Ascending aorta (tissue), 2 donors: Measurements from ENCODE around the gene PTPMT1. TPM values are rescaled to one million over a fixed set of nuclear protein-coding genes. Genes with fewer than 3 reads are reported as not detected.
A peak's percentile ranks its signal among the peaks of the same experiment; 100 is the strongest.
"Not testable (repeated sequence)": the region's sequence is repeated elsewhere in the genome, so short reads cannot be mapped to it uniquely, and the experiment has no call there.

ENCODE experiments used
- DNase-seq, 2 donors: peaks; one replicate each; pipeline ENCODE4 v3.0.0-alpha.2; 2019; ENCODE audit warnings: low spot score in 2 of 2
- H3K27ac ChIP-seq, 2 donors: fragments of 200-600 bp; sonication (generic); one replicate each; pipeline ENCODE4 v1.5.1; 2016 to 2017; ENCODE audit warnings: mild to moderate bottlenecking in 1 of 2
- H3K27me3 ChIP-seq: fragments of 200-600 bp; sonication (generic); one replicate; pipeline ENCODE4 v1.5.1; 2017
- H3K36me3 ChIP-seq, 2 donors: fragments of 200-600 bp; sonication (generic); one replicate each; pipeline ENCODE4 v1.5.1; 2016
- H3K4me1 ChIP-seq, 2 donors: fragments of 200-600 bp; sonication (generic); one replicate each; pipeline ENCODE4 v1.5.1; 2016 to 2017; ENCODE audit warnings: mild to moderate bottlenecking in 1 of 2
- H3K4me3 ChIP-seq, 2 donors: fragments of 200-600 bp; sonication (generic); one replicate each; pipeline ENCODE4 v1.5.1; 2016 to 2017; ENCODE audit warnings: mild to moderate bottlenecking in 1 of 2
- H3K9me3 ChIP-seq, 2 donors: fragments of 200-600 bp; sonication (generic); one replicate each; pipeline ENCODE4 v1.5.1; 2016
- intact Hi-C: fragments of 100-400 bp; cut with DNase I; formaldehyde crosslinking; loops from one replicate; pipeline ENCODE4 v1.15.1; 2023
- total RNA-seq: library from RNA; depleted of rRNA; stranded (reverse); fragments of >200 nt; gene quantifications from one replicate; pipeline ENCODE4 v1.1.0, GENCODE V29; 2016
- TF ChIP-seq, protein P1 (sequence below), 3 experiments: fragments of 200-600 bp in 2 of 3; fragments of 450-650 bp in 1 of 3; sonication (generic) in 2 of 3; IDR thresholded peaks; one replicate each; pipeline ENCODE4 v1.5.1; 2016 to 2019; ENCODE audit warnings: antibody characterized with exemption in 3 of 3, mild to moderate bottlenecking in 1 of 3, moderate library complexity in 1 of 3

PTPMT1 gene
- total RNA-seq, 1 donor from 2014 or later = 215 TPM

GRCh38 chr11:47523490-47524225 is 41.7 kb upstream of the PTPMT1 start:
- H3K36me3 ChIP-seq = no peaks in the 10 kb centered on the region
- no peaks in the 10 kb centered on the region for H3K9me3 ChIP-seq
- H3K27ac ChIP-seq = peak overlapping the region; percentile 62 to 87
- DNase-seq = peak in 1 of 2 donors; percentile 72
- H3K27me3 ChIP-seq = no peaks in the 10 kb centered on the region
- intact Hi-C loops = no loop called here
- peaks cover 7 to 53% of the 10 kb centered on the region in 2 donors for H3K4me1 ChIP-seq
- TF ChIP-seq, protein P1, sequence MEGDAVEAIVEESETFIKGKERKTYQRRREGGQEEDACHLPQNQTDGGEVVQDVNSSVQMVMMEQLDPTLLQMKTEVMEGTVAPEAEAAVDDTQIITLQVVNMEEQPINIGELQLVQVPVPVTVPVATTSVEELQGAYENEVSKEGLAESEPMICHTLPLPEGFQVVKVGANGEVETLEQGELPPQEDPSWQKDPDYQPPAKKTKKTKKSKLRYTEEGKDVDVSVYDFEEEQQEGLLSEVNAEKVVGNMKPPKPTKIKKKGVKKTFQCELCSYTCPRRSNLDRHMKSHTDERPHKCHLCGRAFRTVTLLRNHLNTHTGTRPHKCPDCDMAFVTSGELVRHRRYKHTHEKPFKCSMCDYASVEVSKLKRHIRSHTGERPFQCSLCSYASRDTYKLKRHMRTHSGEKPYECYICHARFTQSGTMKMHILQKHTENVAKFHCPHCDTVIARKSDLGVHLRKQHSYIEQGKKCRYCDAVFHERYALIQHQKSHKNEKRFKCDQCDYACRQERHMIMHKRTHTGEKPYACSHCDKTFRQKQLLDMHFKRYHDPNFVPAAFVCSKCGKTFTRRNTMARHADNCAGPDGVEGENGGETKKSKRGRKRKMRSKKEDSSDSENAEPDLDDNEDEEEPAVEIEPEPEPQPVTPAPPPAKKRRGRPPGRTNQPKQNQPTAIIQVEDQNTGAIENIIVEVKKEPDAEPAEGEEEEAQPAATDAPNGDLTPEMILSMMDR (IDR thresholded peaks at IDR 0.05) = no peak
- peak overlapping the region; percentile 18 to 56 for H3K4me3 ChIP-seq

DNA sequence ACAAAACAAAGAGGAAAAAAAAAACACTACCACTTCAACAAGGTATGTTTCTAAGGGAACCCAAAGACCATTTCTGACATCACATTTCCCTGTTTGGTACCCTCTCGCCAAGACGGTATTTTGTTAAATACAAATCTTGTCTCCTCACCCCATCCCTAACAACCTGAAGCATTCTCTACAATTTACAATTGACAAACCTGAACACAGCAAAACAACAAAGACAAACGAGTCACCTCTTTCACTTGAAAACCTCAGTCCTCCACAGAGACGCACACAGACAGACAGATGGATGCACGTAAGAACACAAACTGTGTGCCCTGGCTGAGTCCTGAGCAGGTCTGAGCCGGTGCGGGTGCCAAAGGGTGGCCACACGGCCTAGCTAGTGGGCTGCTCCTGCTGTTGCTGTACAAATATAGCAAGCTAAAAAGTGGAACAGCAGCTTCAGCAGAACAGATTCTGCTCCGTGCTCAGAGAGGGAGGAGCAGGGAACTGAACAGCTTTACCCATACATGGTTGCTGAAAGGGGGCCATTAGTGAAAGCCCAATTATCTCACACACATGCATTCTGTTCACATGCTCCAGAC is 41.0 kb upstream of the PTPMT1 start:
- no peak for DNase-seq
- Histone ChIP-seq H3K36me3 (no peaks in the 10 kb centered on the region), H3K27me3 (no peaks in the 10 kb centered on the region), H3K4me1 (peaks cover 7 to 47% of the 10 kb centered on the region in 2 donors), H3K4me3 (peak overlapping the region; percentile 10 to 56), H3K27ac (peak overlapping the region; percentile 62 to 87), H3K9me3 (no peaks in the 10 kb centered on the region)
- intact Hi-C loops = no loop called here
- TF ChIP-seq, protein P1 (IDR thresholded peaks at IDR 0.05) = no peak

GRCh38 chr11:47526032-47526431 is 39.4 kb upstream of the PTPMT1 start:
- H3K27ac ChIP-seq = peak overlapping the region; percentile 51 to 87
- H3K9me3 ChIP-seq, DNase-seq, H3K27me3 ChIP-seq, H3K4me3 ChIP-seq, intact Hi-C loops, H3K36me3 ChIP-seq: not testable (repeated sequence)
- H3K4me1 ChIP-seq = peaks cover 9 to 38% of the 10 kb centered on the region in 2 donors

- Histone ChIP-seq H3K9me3 (no peaks in the 10 kb centered on the region), H3K4me1 (peaks cover 10 to 40% of the 10 kb centered on the region in 2 donors), H3K27me3 (no peaks in the 10 kb centered on the region), H3K27ac (peak overlapping the region; percentile 51 to 87), H3K4me3 (no peak overlapping the region), H3K36me3 (no peaks in the 10 kb centered on the region)
- TF ChIP-seq, protein P1 (IDR thresholded peaks at IDR 0.05) = no peak
- intact Hi-C loops = no loop called here
- no peak for DNase-seq
Measured at GRCh38 chr11:47527186-47527585, 38.2 kb upstream of the PTPMT1 start.

- H3K4me3 ChIP-seq = no peak overlapping the region
- H3K36me3 ChIP-seq = no peaks in the 10 kb centered on the region
- no peak for DNase-seq
- intact Hi-C loops = no loop called here
- H3K27me3 ChIP-seq = no peaks in the 10 kb centered on the region
- TF ChIP-seq, protein P1 (IDR thresholded peaks at IDR 0.05) = no peak
- peaks cover 16 to 40% of the 10 kb centered on the region in 2 donors for H3K4me1 ChIP-seq
- H3K9me3 ChIP-seq = no peaks in the 10 kb centered on the region
- H3K27ac ChIP-seq = no peak overlapping the region
Measured at GRCh38 chr11:47529951-47530350, 35.4 kb upstream of the PTPMT1 start.

DNA sequence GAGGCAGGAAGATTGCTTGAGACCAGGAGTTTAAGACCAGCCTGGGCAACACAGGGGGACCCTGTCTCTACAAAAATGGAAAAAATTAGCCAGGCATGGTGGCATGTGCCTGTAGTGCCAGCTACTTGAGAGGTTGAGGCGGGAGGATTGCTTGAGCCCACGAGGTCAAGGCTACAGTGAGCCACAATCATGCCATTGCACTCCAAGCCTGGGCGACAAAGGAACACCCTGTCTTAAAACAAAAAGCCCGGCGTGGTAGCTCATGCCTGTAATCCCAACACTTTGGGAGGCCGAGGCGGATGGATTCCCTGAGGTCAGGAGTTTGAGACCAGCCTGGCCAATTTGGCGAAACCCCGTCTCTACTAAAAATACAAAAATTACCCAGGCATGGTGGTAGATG is 34.7 kb upstream of the PTPMT1 start:
- H3K27ac ChIP-seq = peak overlapping the region in 1 of 2 donors; percentile 40
- H3K9me3 ChIP-seq, H3K4me3 ChIP-seq, H3K36me3 ChIP-seq, intact Hi-C loops, DNase-seq, H3K27me3 ChIP-seq: not testable (repeated sequence)
- H3K4me1 ChIP-seq = peaks cover 12 to 34% of the 10 kb centered on the region in 2 donors
